ENCODE results near the gene SNX33. TPM values are rescaled to one million over a fixed set of nuclear protein-coding genes. Genes with fewer than 3 reads are reported as not detected.

Gene SNX33
- total and polyA plus RNA-seq, 2 donors (not counting 1 experiment from before 2014, with no cell fraction given): 0.22 to 0.59 TPM

DNA sequence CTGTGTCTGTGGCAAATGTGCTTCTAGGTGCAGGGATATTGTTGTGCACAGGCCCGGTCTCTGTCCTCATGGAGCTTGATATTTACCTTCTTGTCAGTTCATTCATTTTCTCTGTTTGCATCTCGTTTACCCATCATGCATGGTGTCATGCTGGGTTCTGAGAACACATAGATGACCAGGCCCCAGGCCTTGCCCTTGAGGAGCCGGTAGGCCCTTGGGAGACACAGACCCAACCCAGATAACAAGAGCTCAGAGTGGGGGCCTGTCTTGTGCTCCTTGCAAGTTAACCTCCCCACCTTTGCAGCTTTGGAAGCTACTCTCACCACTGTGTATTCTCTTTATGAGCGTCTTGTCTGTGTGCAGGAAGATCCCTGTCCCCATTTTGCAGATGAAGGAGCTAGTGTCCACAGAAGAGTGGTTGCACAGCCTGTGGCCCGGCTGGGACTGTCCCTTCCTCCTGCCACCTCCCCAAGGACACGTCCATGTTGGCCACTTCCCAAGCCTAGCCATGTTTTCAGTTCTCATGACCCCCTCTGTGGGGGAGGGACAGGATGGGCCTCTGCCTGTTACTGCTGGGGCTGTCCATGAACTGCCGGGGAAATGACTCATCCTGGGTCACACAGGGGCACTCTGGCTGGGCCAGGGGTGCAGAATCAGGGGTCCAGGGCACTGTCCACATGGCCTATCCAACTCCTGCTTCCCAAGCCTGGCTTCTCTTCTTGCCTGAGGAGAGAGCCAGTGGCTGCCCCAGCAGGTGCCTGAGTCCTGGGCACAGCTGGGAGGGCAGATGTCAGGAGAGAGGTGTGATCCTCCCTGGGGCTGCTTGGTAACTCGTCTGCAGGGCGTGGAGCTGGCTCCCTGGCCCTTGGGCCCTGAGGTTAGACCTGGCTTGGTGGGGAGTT is 3.4 kb downstream of the SNX33 start:
- no peak overlapping the region for H3K4me2 ChIP-seq (replicated peaks; ENCODE audit: low read depth, low read length, poor library complexity, severe bottlenecking)
- H3K4me3 Mint-ChIP-seq: no peak overlapping the region
- POLR2A ChIA-PET: no interaction called here

More for the DNA sequence above, 3.4 kb downstream of the SNX33 start:
- Histone ChIP-seq H3K9me3 (ENCODE audit: control extremely low read depth in 1 of 3, control insufficient read depth in 2 of 3, insufficient read depth in 1 of 3, low read length in 2 of 3) (peaks cover 0 to 4% (median 0%) of the 10 kb centered on the region in 3 donors), H3K36me3 (replicated peaks in 1 of 2; ENCODE audit: control extremely low read depth in 1 of 2, control insufficient read depth in 1 of 2, extremely low read depth in 1 of 2, insufficient read depth in 2 of 2, low read length in 1 of 2) (no peaks in the 10 kb centered on the region), H3K9ac (ENCODE audit: low read length) (no peak overlapping the region), H3K79me2 (ENCODE audit: control insufficient read depth, insufficient read depth, low read length) (no peaks in the 10 kb centered on the region), H2AFZ (ENCODE audit: insufficient read depth, low read depth, low read length, poor library complexity, severe bottlenecking) (no peak overlapping the region), H4K20me1 (ENCODE audit: control insufficient read depth, insufficient read depth, low read length, poor library complexity, severe bottlenecking) (no peaks in the 10 kb centered on the region), H3K4me3 (ENCODE audit: control extremely low read depth in 1 of 5, extremely low read depth in 1 of 5, insufficient read depth in 1 of 5, low read depth in 2 of 5, low read length in 4 of 5) (no peak overlapping the region), H3K27me3 (replicated peaks in 1 of 4; ENCODE audit: control extremely low read depth in 1 of 4, control insufficient read depth in 3 of 4, insufficient read depth in 4 of 4, low read length in 3 of 4) (peaks cover 0 to 26% (median 11%) of the 10 kb centered on the region in 4 experiments), H3K4me1 (ENCODE audit: control insufficient read depth in 2 of 2, insufficient read depth in 2 of 2, low read length in 2 of 2) (peaks cover 15 to 17% of the 10 kb centered on the region in 2 donors), H3K27ac (ENCODE audit: low read length in 2 of 2) (no peak overlapping the region)
- WGBS (ENCODE audit: insufficient coverage): 89% methylated on average over 7 of the region's 9 CpGs
- Mint-ChIP-seq H3K27ac (no peak overlapping the region), H3K4me1 (peaks cover 13% of the 10 kb centered on the region), H3K27me3 (peaks cover 16% of the 10 kb centered on the region), H3K9me3 (ENCODE audit: insufficient read depth) (no peaks in the 10 kb centered on the region)
- DNase-seq: no peak
- intact Hi-C loops (cut with micrococcal nuclease): no loop called here
- no peak for ATAC-seq (ENCODE audit: low read depth)
- TF ChIP-seq CTCF (IDR thresholded peaks at IDR 0.05) (no peak), EZH2 (IDR thresholded peaks at IDR 0.05; ENCODE audit: borderline replicate concordance, insufficient read depth, low read depth, low read length, poor library complexity, severe bottlenecking) (no peak)
- CTCF ChIA-PET: no interaction called here
